WERI-Rb-1 (cell line): ENCODE results near the gene APCDD1.

Experiments used
- DNase-seq: peaks from one replicate; pipeline ENCODE4 v3.0.0-alpha.2; 2020
- H3K27ac ChIP-seq: fragments of 250-450 bp; sonication (Bioruptor Pico); 2 replicates; pipeline ENCODE4 v1.5.1; 2020; ENCODE audit warnings: mild to moderate bottlenecking, moderate library complexity
- H3K27me3 ChIP-seq: fragments of 250-450 bp; sonication (Bioruptor Pico); 2 replicates; pipeline ENCODE4 v1.5.1; 2021; ENCODE audit warnings: mild to moderate bottlenecking, low read depth, moderate library complexity; ENCODE audit not compliant: insufficient read depth, severe bottlenecking
- H3K36me3 ChIP-seq: fragments of 250-450 bp; sonication (Bioruptor Pico); 2 replicates; pipeline ENCODE4 v1.5.1; 2020; ENCODE audit warnings: mild to moderate bottlenecking, moderate library complexity
- H3K4me3 ChIP-seq: 2 replicates; pipeline ENCODE4 v1.5.1; 2011; ENCODE audit warnings: low read depth, mild to moderate bottlenecking, control low read depth, low read length
- H3K9me3 ChIP-seq: fragments of 250-450 bp; sonication (Bioruptor Pico); 2 replicates; pipeline ENCODE4 v1.5.1; 2021; ENCODE audit warnings: mild to moderate bottlenecking, moderate library complexity; ENCODE audit not compliant: severe bottlenecking
- CTCF ChIP-seq: IDR thresholded peaks from 2 replicates; pipeline ENCODE4 v1.5.1; 2011; ENCODE audit warnings: low read depth, mild to moderate bottlenecking, control low read depth, inconsistent platforms, low read length

APCDD1 gene

GRCh38 chr18:10486362-10486761 lies 31.9 kb downstream of the APCDD1 start:
- DNase-seq = no peak
- Histone ChIP-seq H3K4me3 (no peak overlapping the region), H3K9me3 (no peaks in the 10 kb centered on the region), H3K27me3 (no peaks in the 10 kb centered on the region), H3K27ac (no peak overlapping the region), H3K36me3 (peaks cover 5% of the 10 kb centered on the region; the same call in 1 of the 2 replicates)
- no peak for TF ChIP-seq CTCF

GRCh38 chr18:10487154-10487553 lies 32.7 kb downstream of the APCDD1 start:
- DNase-seq = no peak
- no peak for TF ChIP-seq CTCF
- H3K36me3 ChIP-seq = peaks cover 5% of the 10 kb centered on the region; the same call in 1 of the 2 replicates

GRCh38 chr18:10488017-10488416 lies 33.6 kb downstream of the APCDD1 start:
- no peak overlapping the region for H3K27ac ChIP-seq
- no peaks in the 10 kb centered on the region for H3K9me3 ChIP-seq
- H3K27me3 ChIP-seq = no peaks in the 10 kb centered on the region
- H3K4me3 ChIP-seq = no peak overlapping the region
- no peak for TF ChIP-seq CTCF
- H3K36me3 ChIP-seq = peaks cover 5% of the 10 kb centered on the region; the same call in 1 of the 2 replicates
- no peak for DNase-seq

More at GRCh38 chr18:10487154-10487553, 32.7 kb downstream of the APCDD1 start:
- no peaks in the 10 kb centered on the region for H3K9me3 ChIP-seq
- H3K27me3 ChIP-seq = no peaks in the 10 kb centered on the region
- H3K4me3 ChIP-seq = no peak overlapping the region
- no peak overlapping the region for H3K27ac ChIP-seq

GRCh38 chr18:10490401-10491165 lies 36.1 kb downstream of the APCDD1 start:
- Histone ChIP-seq H3K27ac (no peak overlapping the region), H3K4me3 (no peak overlapping the region), H3K36me3 (peaks cover 4% of the 10 kb centered on the region; the same call in 1 of the 2 replicates), H3K9me3 (no peaks in the 10 kb centered on the region), H3K27me3 (no peaks in the 10 kb centered on the region)
- peak; percentile 41 for TF ChIP-seq CTCF
- DNase-seq = peak; percentile 54

GRCh38 chr18:10495936-10496335 lies 41.5 kb downstream of the APCDD1 start:
- no peaks in the 10 kb centered on the region for H3K27me3 ChIP-seq
- no peaks in the 10 kb centered on the region for H3K36me3 ChIP-seq
- H3K27ac ChIP-seq = no peak overlapping the region
- TF ChIP-seq CTCF = no peak
- DNase-seq = no peak
- no peak overlapping the region for H3K4me3 ChIP-seq
- H3K9me3 ChIP-seq = no peaks in the 10 kb centered on the region
